Measurements from ENCODE around the gene TCF3.

The TCF3 gene

DNA sequence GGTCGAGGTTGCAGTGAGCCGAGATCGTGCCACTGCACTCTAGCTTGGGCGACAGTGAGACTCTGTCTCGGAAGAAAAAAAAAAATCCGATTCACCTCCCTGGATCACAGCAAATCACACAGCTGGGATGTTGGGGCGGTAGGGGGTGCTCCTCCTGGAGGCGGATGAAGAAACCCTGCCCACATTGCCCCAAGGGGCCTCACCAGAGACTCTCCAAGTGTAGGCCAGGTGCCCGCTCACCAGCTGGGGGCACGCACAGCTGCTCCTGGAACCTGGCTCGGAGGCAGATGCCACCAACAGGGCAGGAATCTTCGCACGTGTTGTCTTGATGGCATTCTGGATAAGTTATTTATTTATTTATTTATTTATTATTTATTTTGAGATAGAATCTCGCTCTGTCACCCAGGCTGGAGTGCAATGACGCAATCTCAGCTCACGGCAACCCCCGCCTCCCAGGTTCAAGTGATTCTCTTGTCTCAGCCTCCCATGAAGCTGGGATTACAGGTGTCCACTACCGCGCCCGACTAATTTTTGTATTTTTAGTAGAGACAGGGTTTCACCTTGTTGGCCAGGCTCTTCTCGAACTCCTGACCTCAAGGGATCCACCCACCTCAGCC lies 50.2 kb downstream of the TCF3 start:
- Histone ChIP-seq H4K20me1 (ENCODE audit: low read depth, low read length) (no peaks in the 10 kb centered on the region; the same call in 1 of the 2 replicates), H3K9me3 (ENCODE audit: insufficient read depth, low read length) (no peaks in the 10 kb centered on the region), H3K27ac (ENCODE audit: low read depth, low read length) (no peak overlapping the region), H3K4me3 (ENCODE audit: insufficient read depth, low read length, poor library complexity, severe bottlenecking) (no peak overlapping the region), H3K4me2 (ENCODE audit: low read depth, low read length, poor library complexity, severe bottlenecking) (no peak overlapping the region), H3K9ac (ENCODE audit: low read length) (no peak overlapping the region), H3F3A (ENCODE audit: insufficient read depth) (peaks cover 18% of the 10 kb centered on the region), H2AFZ (ENCODE audit: low read depth, low read length, severe bottlenecking) (no peak overlapping the region), H3K27me3 (ENCODE audit: low read length) (no peaks in the 10 kb centered on the region), H3K79me2 (ENCODE audit: insufficient read depth, low read length) (peaks cover 55% of the 10 kb centered on the region), H3K9me2 (replicated peaks; ENCODE audit: insufficient read depth, low read length) (no peaks in the 10 kb centered on the region), H3K36me3 (ENCODE audit: low read length) (no peaks in the 10 kb centered on the region)
- TF ChIP-seq, protein P1, sequence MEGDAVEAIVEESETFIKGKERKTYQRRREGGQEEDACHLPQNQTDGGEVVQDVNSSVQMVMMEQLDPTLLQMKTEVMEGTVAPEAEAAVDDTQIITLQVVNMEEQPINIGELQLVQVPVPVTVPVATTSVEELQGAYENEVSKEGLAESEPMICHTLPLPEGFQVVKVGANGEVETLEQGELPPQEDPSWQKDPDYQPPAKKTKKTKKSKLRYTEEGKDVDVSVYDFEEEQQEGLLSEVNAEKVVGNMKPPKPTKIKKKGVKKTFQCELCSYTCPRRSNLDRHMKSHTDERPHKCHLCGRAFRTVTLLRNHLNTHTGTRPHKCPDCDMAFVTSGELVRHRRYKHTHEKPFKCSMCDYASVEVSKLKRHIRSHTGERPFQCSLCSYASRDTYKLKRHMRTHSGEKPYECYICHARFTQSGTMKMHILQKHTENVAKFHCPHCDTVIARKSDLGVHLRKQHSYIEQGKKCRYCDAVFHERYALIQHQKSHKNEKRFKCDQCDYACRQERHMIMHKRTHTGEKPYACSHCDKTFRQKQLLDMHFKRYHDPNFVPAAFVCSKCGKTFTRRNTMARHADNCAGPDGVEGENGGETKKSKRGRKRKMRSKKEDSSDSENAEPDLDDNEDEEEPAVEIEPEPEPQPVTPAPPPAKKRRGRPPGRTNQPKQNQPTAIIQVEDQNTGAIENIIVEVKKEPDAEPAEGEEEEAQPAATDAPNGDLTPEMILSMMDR (IDR thresholded peaks at IDR 0.05; ENCODE audit: insufficient read depth, low read length, poor library complexity, severe bottlenecking), result no peak
- TF ChIP-seq EZH2phosphoT487 (conservative IDR thresholded peaks at IDR 0.05; ENCODE audit: low read length), result no peak

DNA sequence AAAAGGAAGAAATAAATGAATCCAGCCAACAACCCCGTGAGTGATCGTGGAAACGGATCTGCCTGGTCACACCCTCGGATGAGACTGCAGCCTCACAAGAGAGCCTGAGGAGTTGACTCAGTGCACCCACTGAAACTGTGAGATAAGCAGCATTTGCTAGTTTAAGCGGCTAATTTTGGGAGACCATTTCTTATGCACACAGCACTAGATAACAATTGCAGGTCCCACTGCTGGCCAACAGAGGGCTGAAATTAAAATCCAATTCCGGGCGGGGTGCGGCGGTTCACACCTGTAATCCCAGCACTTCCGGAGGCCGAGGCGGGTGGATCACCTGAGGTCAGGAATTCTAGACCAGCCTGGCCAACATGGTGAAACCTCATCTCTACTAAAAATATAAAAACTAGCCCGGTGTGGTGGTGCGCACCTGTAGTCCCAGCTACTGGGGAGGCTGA lies 50.8 kb downstream of the TCF3 start:
- no peak for TF ChIP-seq EZH2phosphoT487 (conservative IDR thresholded peaks at IDR 0.05; ENCODE audit: low read length)
- TF ChIP-seq, protein P1 (IDR thresholded peaks at IDR 0.05; ENCODE audit: insufficient read depth, low read length, poor library complexity, severe bottlenecking), result no peak
- Histone ChIP-seq H3K4me2 (ENCODE audit: low read depth, low read length, poor library complexity, severe bottlenecking) (no peak overlapping the region), H3K27me3 (ENCODE audit: low read length) (no peaks in the 10 kb centered on the region), H3K9me2 (replicated peaks; ENCODE audit: insufficient read depth, low read length) (no peaks in the 10 kb centered on the region), H3F3A (ENCODE audit: insufficient read depth) (peaks cover 18% of the 10 kb centered on the region), H3K27ac (ENCODE audit: low read depth, low read length) (no peak overlapping the region), H3K79me2 (ENCODE audit: insufficient read depth, low read length) (peaks cover 55% of the 10 kb centered on the region), H4K20me1 (ENCODE audit: low read depth, low read length) (no peaks in the 10 kb centered on the region; the same call in 1 of the 2 replicates), H3K4me3 (ENCODE audit: insufficient read depth, low read length, poor library complexity, severe bottlenecking) (no peak overlapping the region), H3K9ac (ENCODE audit: low read length) (no peak overlapping the region), H3K9me3 (ENCODE audit: insufficient read depth, low read length) (no peaks in the 10 kb centered on the region), H2AFZ (ENCODE audit: low read depth, low read length, severe bottlenecking) (no peak overlapping the region), H3K36me3 (ENCODE audit: low read length) (no peaks in the 10 kb centered on the region)

DNA sequence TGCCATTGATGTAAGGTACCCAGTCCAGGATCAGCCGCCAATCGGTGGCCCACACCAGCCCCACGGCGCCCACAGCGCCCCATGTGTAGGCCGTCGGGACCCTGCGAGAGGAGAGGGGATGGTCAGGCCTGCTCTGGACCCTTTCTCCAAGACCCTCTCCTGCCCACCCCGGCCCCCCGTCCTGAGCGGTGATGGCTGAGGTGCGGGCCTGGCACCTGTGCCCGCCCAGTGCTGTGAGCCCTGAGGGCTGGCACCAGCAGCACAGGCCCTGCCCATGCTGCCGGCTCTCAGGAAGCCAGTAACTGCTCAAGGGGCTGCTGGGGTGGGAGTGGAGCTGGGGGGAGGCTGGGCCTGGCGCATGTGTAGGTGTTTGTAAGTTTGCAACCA lies 53.0 kb downstream of the TCF3 start:
- H4K20me1 ChIP-seq (ENCODE audit: low read depth, low read length), result no peaks in the 10 kb centered on the region; the same call in 1 of the 2 replicates

More for the DNA sequence above, 53.0 kb downstream of the TCF3 start:
- Histone ChIP-seq H3K27me3 (ENCODE audit: low read length) (no peaks in the 10 kb centered on the region), H3K9me3 (ENCODE audit: insufficient read depth, low read length) (no peaks in the 10 kb centered on the region), H2AFZ (ENCODE audit: low read depth, low read length, severe bottlenecking) (no peak overlapping the region), H3K4me2 (ENCODE audit: low read depth, low read length, poor library complexity, severe bottlenecking) (no peak overlapping the region), H3K36me3 (ENCODE audit: low read length) (no peaks in the 10 kb centered on the region), H3K27ac (ENCODE audit: low read depth, low read length) (no peak overlapping the region), H3K9ac (ENCODE audit: low read length) (no peak overlapping the region), H3F3A (ENCODE audit: insufficient read depth) (peaks cover 11% of the 10 kb centered on the region), H3K4me3 (ENCODE audit: insufficient read depth, low read length, poor library complexity, severe bottlenecking) (no peak overlapping the region), H3K79me2 (ENCODE audit: insufficient read depth, low read length) (peaks cover 48% of the 10 kb centered on the region), H3K9me2 (replicated peaks; ENCODE audit: insufficient read depth, low read length) (no peaks in the 10 kb centered on the region)
- TF ChIP-seq EZH2phosphoT487 (conservative IDR thresholded peaks at IDR 0.05; ENCODE audit: low read length), result no peak
- TF ChIP-seq, protein P1 (IDR thresholded peaks at IDR 0.05; ENCODE audit: insufficient read depth, low read length, poor library complexity, severe bottlenecking), result no peak
